B cell (primary cell): ENCODE results near the gene COL3A1. TPM values are rescaled to one million over a fixed set of nuclear protein-coding genes. Genes with fewer than 3 reads are reported as not detected.

Source experiments
- ATAC-seq: fragments of 200-7000 bp; cut with Tn5 transposase; one replicate; pipeline ENCODE4 v1.10.0; 2021; ENCODE audit warnings: low read depth, mild to moderate bottlenecking, moderate number of reproducible peaks, moderate library complexity
- CTCF ChIA-PET: fragments of 350-600 bp; sonication (Branson Sonifier 250); formaldehyde crosslinking; loops from one replicate; lab custom pipeline; 2021; ENCODE audit warnings: antibody characterized with exemption, inconsistent platforms; lab: Charles Lee
- POLR2A ChIA-PET: fragments of 350-600 bp; sonication (Branson Sonifier 250); formaldehyde crosslinking; loops from one replicate; lab custom pipeline; 2021; ENCODE audit warnings: antibody characterized with exemption; lab: Charles Lee
- DNase-seq: peaks from one replicate; pipeline ENCODE4 v3.0.0; 2013
- H2AFZ ChIP-seq: 2 replicates; pipeline ENCODE4 v1.6.1; 2012; ENCODE audit warnings: mild to moderate bottlenecking, low read depth, low read length; ENCODE audit not compliant: insufficient read depth, poor library complexity, severe bottlenecking
- H3K27ac ChIP-seq, 2 donors: 1 replicate in 1 of 2; 2 replicates in 1 of 2; pipeline ENCODE4 v1.5.1; 2012 to 2013; ENCODE audit warnings: low read length in 2 of 2, mild to moderate bottlenecking in 2 of 2, moderate library complexity in 1 of 2
- H3K27me3 ChIP-seq, 4 experiments: fragments of 200-600 bp in 1 of 4; sonication (generic) in 1 of 4; replicated peaks in 1 of 4; 1 replicate in 2 of 4; 2 replicates in 2 of 4; pipeline versions ENCODE4 v1.6.1 to v1.7.0; 2013 to 2016; ENCODE audit warnings: low read length in 3 of 4, mild to moderate bottlenecking in 2 of 4, mixed read lengths in 1 of 4, moderate library complexity in 1 of 4; ENCODE audit not compliant: insufficient read depth in 4 of 4, control insufficient read depth in 3 of 4; ENCODE audit errors: control extremely low read depth in 1 of 4
- H3K36me3 ChIP-seq, 2 experiments: replicated peaks in 1 of 2; 1 replicate in 1 of 2; 2 replicates in 1 of 2; pipeline versions ENCODE4 v1.6.1 to v1.7.1; 2013; ENCODE audit warnings: low read length in 1 of 2; ENCODE audit not compliant: insufficient read depth in 2 of 2, control insufficient read depth in 1 of 2; ENCODE audit errors: control extremely low read depth in 1 of 2, extremely low read depth in 1 of 2
- H3K4me1 ChIP-seq, 2 donors: fragments of 200-600 bp in 1 of 2; sonication (generic) in 1 of 2; 1 replicate in 1 of 2; 2 replicates in 1 of 2; pipeline versions ENCODE4 v1.5.1 to v1.6.1; 2013 to 2017; ENCODE audit warnings: low read length in 2 of 2; ENCODE audit not compliant: control insufficient read depth in 2 of 2, insufficient read depth in 2 of 2
- H3K4me2 ChIP-seq: replicated peaks from 2 replicates; pipeline ENCODE3; 2012; ENCODE audit warnings: mild to moderate bottlenecking, low read depth, low read length; ENCODE audit not compliant: poor library complexity, severe bottlenecking
- H3K4me3 ChIP-seq, 5 experiments: fragments of 200-600 bp in 1 of 5; sonication (generic) in 1 of 5; 1 replicate in 3 of 5; 2 replicates in 2 of 5; pipeline versions ENCODE4 v1.5.1 to v1.7.0; 2011 to 2016; ENCODE audit warnings: low read length in 4 of 5, mild to moderate bottlenecking in 4 of 5, low read depth in 2 of 5, control low read depth in 1 of 5, moderate library complexity in 1 of 5; ENCODE audit not compliant: insufficient read depth in 1 of 5; ENCODE audit errors: control extremely low read depth in 1 of 5, extremely low read depth in 1 of 5
- H3K79me2 ChIP-seq: fragments of 200-600 bp; sonication (generic); one replicate; pipeline ENCODE4 v1.6.0; 2016; ENCODE audit warnings: low read length; ENCODE audit not compliant: control insufficient read depth, insufficient read depth
- H3K9ac ChIP-seq: fragments of 200-600 bp; sonication (generic); 2 replicates; pipeline ENCODE4 v1.6.1; 2017; ENCODE audit warnings: mild to moderate bottlenecking, low read length, moderate library complexity
- H3K9me3 ChIP-seq, 3 donors: one replicate each; pipeline versions ENCODE4 v1.6.1 to v1.7.1; 2013; ENCODE audit warnings: low read length in 2 of 3; ENCODE audit not compliant: control insufficient read depth in 2 of 3, insufficient read depth in 1 of 3; ENCODE audit errors: control extremely low read depth in 1 of 3
- H4K20me1 ChIP-seq: 2 replicates; pipeline ENCODE4 v1.6.0; 2012; ENCODE audit warnings: mild to moderate bottlenecking, low read length; ENCODE audit not compliant: insufficient read depth, control insufficient read depth, poor library complexity, severe bottlenecking
- H3K27ac Mint-ChIP-seq: one replicate; pipeline ENCODE4 v1.8.0; 2021; ENCODE audit warnings: mixed read lengths
- H3K27me3 Mint-ChIP-seq: one replicate; pipeline ENCODE4 v1.8.0; 2021; ENCODE audit warnings: mixed read lengths
- H3K4me1 Mint-ChIP-seq: one replicate; pipeline ENCODE4 v1.8.0; 2021; ENCODE audit warnings: mixed read lengths
- H3K4me3 Mint-ChIP-seq: one replicate; pipeline ENCODE4 v1.8.0; 2021; ENCODE audit warnings: mixed read lengths
- H3K9me3 Mint-ChIP-seq: one replicate; pipeline ENCODE4 v1.8.0; 2022; ENCODE audit warnings: mixed read lengths; ENCODE audit not compliant: insufficient read depth
- CTCF ChIP-seq: fragments of 200-600 bp; IDR thresholded peaks from one replicate; pipeline ENCODE4 v1.8.0; 2022; ENCODE audit warnings: antibody characterized with exemption, mild to moderate bottlenecking
- EZH2 ChIP-seq: IDR thresholded peaks from 2 replicates; pipeline ENCODE4 v1.6.1; 2012; ENCODE audit warnings: borderline replicate concordance, low read depth, mild to moderate bottlenecking, moderate library complexity, low read length; ENCODE audit not compliant: insufficient read depth, poor library complexity, severe bottlenecking
- WGBS: methylation state at CpG from one replicate; pipeline ENCODE4 v1.1.5; 2013; ENCODE audit warnings: missing lambda C conversion rate; ENCODE audit not compliant: insufficient coverage; 5-methylcytosine and 5-hydroxymethylcytosine counted together
- intact Hi-C: fragments of 100-400 bp; cut with micrococcal nuclease; formaldehyde crosslinking; loops from one replicate; pipeline ENCODE4 v1.10.0; 2022
- polyA plus RNA-seq: library from polyadenylated mRNA; depleted of rRNA; stranded (reverse); fragments of >200 nt; gene quantifications from 2 replicates; pipeline ENCODE4 v1.2.3, GENCODE V29; 2012
- total RNA-seq, 2 donors: library from RNA; stranded (reverse); fragments of 120-200 nt in 1 of 2; gene quantifications; 1 replicate in 1 of 2; 2 replicates in 1 of 2; pipeline versions ENCODE4 v1.2.3 to v1.2.4, GENCODE V29; 2013 to 2022

The COL3A1 gene
- total and polyA plus RNA-seq, 2 donors (not counting 1 experiment from before 2014, with no cell fraction given), result not detected

GRCh38 chr2:188973641-188974040, 532 bp upstream of the COL3A1 start:
- no peak overlapping the region for H2AFZ ChIP-seq
- H3K4me2 ChIP-seq, result no peak overlapping the region
- H3K79me2 ChIP-seq, result no peaks in the 10 kb centered on the region
- intact Hi-C loops, result no loop called here
- H3K4me3 ChIP-seq, result no peak overlapping the region
- Mint-ChIP-seq H3K9me3 (no peaks in the 10 kb centered on the region), H3K27me3 (no peaks in the 10 kb centered on the region), H3K4me3 (no peak overlapping the region), H3K4me1 (no peaks in the 10 kb centered on the region), H3K27ac (no peak overlapping the region)
- H3K27ac ChIP-seq, result no peak overlapping the region
- DNase-seq (no peak), ATAC-seq (no peak)
- TF ChIP-seq EZH2 (no peak), CTCF (no peak)
- WGBS, result no CpG with 5 or more reads among the region's 3 CpGs
- no peaks in the 10 kb centered on the region for H3K36me3 ChIP-seq
- H3K9ac ChIP-seq, result no peak overlapping the region
- no peaks in the 10 kb centered on the region for H3K27me3 ChIP-seq
- H4K20me1 ChIP-seq, result no peaks in the 10 kb centered on the region
- H3K4me1 ChIP-seq, result no peaks in the 10 kb centered on the region
- ChIA-PET POLR2A (no interaction called here), CTCF (no interaction called here)
- H3K9me3 ChIP-seq, result no peaks in the 10 kb centered on the region

GRCh38 chr2:188975497-188976102, 1.4 kb downstream of the COL3A1 start:
- intact Hi-C loops, result no loop called here
- 67% methylated on average over 1 of the region's 1 CpG for WGBS
- H3K79me2 ChIP-seq, result no peaks in the 10 kb centered on the region
- no peak for TF ChIP-seq EZH2
- TF ChIP-seq CTCF, result no peak
- CTCF ChIA-PET, result no interaction called here
- H3K27me3 ChIP-seq, result no peaks in the 10 kb centered on the region
- ATAC-seq, result no peak
- no peaks in the 10 kb centered on the region for H3K27me3 Mint-ChIP-seq
- no peak overlapping the region for H3K4me2 ChIP-seq
- H3K4me3 ChIP-seq, result no peak overlapping the region
- H3K9me3 Mint-ChIP-seq, result no peaks in the 10 kb centered on the region
- no peak for DNase-seq
- H3K4me1 Mint-ChIP-seq, result no peaks in the 10 kb centered on the region
- H3K36me3 ChIP-seq, result no peaks in the 10 kb centered on the region
- no peak overlapping the region for H2AFZ ChIP-seq
- no peaks in the 10 kb centered on the region for H4K20me1 ChIP-seq
- no peak overlapping the region for H3K27ac ChIP-seq
- H3K9me3 ChIP-seq, result no peaks in the 10 kb centered on the region
- H3K9ac ChIP-seq, result no peak overlapping the region
- POLR2A ChIA-PET, result no interaction called here
- no peak overlapping the region for H3K4me3 Mint-ChIP-seq
- H3K27ac Mint-ChIP-seq, result no peak overlapping the region
- H3K4me1 ChIP-seq, result no peaks in the 10 kb centered on the region
